GM12864 (cell line): ENCODE measurements around the gene KCNQ1OT1.

Source experiments
- DNase-seq: peaks from one replicate; pipeline ENCODE4 v3.0.0-alpha.2; 2011; ENCODE audit warnings: low read depth
- H3K4me3 ChIP-seq: 2 replicates; pipeline ENCODE4 v1.5.1; 2011; ENCODE audit warnings: mild to moderate bottlenecking, low read depth, low read length, control low read depth
- CTCF ChIP-seq: IDR thresholded peaks from 2 replicates; pipeline ENCODE4 v1.5.1; 2011; ENCODE audit warnings: low read depth, mild to moderate bottlenecking, moderate library complexity, low read length, control low read depth, inconsistent platforms; ENCODE audit errors: missing control alignments

Gene KCNQ1OT1

GRCh38 chr11:2694495-2694894 lies 5.3 kb downstream of the KCNQ1OT1 start:
- H3K4me3 ChIP-seq = no peak overlapping the region
- TF ChIP-seq CTCF = no peak
- DNase-seq = no peak

- H3K4me3 ChIP-seq = no peak overlapping the region
- no peak for TF ChIP-seq CTCF
- DNase-seq = no peak
Observed at GRCh38 chr11:2693271-2694261, 6.2 kb downstream of the KCNQ1OT1 start.

- DNase-seq = no peak
- TF ChIP-seq CTCF = peak; percentile 33
- no peak overlapping the region for H3K4me3 ChIP-seq
Observed at GRCh38 chr11:2691991-2692875, 7.6 kb downstream of the KCNQ1OT1 start.

GRCh38 chr11:2691355-2691761 lies 8.4 kb downstream of the KCNQ1OT1 start:
- DNase-seq = no peak
- H3K4me3 ChIP-seq = no peak overlapping the region
- TF ChIP-seq CTCF = no peak

GRCh38 chr11:2690596-2691354 lies 9.0 kb downstream of the KCNQ1OT1 start:
- TF ChIP-seq CTCF = no peak
- DNase-seq = no peak
- no peak overlapping the region for H3K4me3 ChIP-seq
